A549 (cell line): ENCODE measurements around the gene FHIP1B. TPM values are rescaled to one million over a fixed set of nuclear protein-coding genes. Genes with fewer than 3 reads are reported as not detected.

ENCODE experiments used
- polyA plus RNA-seq, 4 experiments: library from polyadenylated mRNA; depleted of rRNA in 3 of 4; stranded (reverse); fragments of >200 nt; fragmentation: RNase III in 1 of 4; extraction: RNeasy Plus Mini Kit Qiagen cat#74134 plus additional on column Dnase treatment in 1 of 4; gene quantifications; 2 replicates in 3 of 4; 3 replicates in 1 of 4; pipeline ENCODE4 v1.2.3, GENCODE V29; 2011 to 2017

The FHIP1B gene
- polyA plus RNA-seq, 2 of the 4 experiments (the other 2 are of a cell fraction) = 14.3 to 19.4 TPM

Other genes with a start within 250 kb of the FHIP1B start
- gene OR52L1, start 247.7 kb downstream of the FHIP1B start, polyA plus RNA-seq (2011; rRNA removed) = not detected in 2 replicates
- gene OR52L1, start 247.7 kb downstream of the FHIP1B start, polyA plus RNA-seq (2017; fragmentation: RNase III; extraction: RNeasy Plus Mini Kit Qiagen cat#74134 plus additional on column Dnase treatment) = not detected in 3 replicates
- not detected in 2 replicates for gene OR56A4, start 227.7 kb downstream of the FHIP1B start, polyA plus RNA-seq (2011; rRNA removed)
- gene OR56A4, start 227.7 kb downstream of the FHIP1B start, polyA plus RNA-seq (2017; fragmentation: RNase III; extraction: RNeasy Plus Mini Kit Qiagen cat#74134 plus additional on column Dnase treatment) = not detected in 3 replicates
- not detected in 2 replicates for gene OR56A1, start 203.9 kb downstream of the FHIP1B start, polyA plus RNA-seq (2011; rRNA removed)
- not detected in 3 replicates for gene OR56A1, start 203.9 kb downstream of the FHIP1B start, polyA plus RNA-seq (2017; fragmentation: RNase III; extraction: RNeasy Plus Mini Kit Qiagen cat#74134 plus additional on column Dnase treatment)
- not detected in 2 replicates for gene OR56B4, start 127.0 kb downstream of the FHIP1B start, polyA plus RNA-seq (2011; rRNA removed)
- gene OR56B4, start 127.0 kb downstream of the FHIP1B start, polyA plus RNA-seq (2017; fragmentation: RNase III; extraction: RNeasy Plus Mini Kit Qiagen cat#74134 plus additional on column Dnase treatment) = not detected in 3 replicates
- gene OR52B2, start 64.3 kb downstream of the FHIP1B start, polyA plus RNA-seq (2011; rRNA removed) = not detected in 2 replicates
- not detected in 3 replicates for gene OR52B2, start 64.3 kb downstream of the FHIP1B start, polyA plus RNA-seq (2017; fragmentation: RNase III; extraction: RNeasy Plus Mini Kit Qiagen cat#74134 plus additional on column Dnase treatment)
- gene OR52W1, start 35.4 kb downstream of the FHIP1B start, polyA plus RNA-seq (2011; rRNA removed) = not detected in 2 replicates
- not detected in 3 replicates for gene OR52W1, start 35.4 kb downstream of the FHIP1B start, polyA plus RNA-seq (2017; fragmentation: RNase III; extraction: RNeasy Plus Mini Kit Qiagen cat#74134 plus additional on column Dnase treatment)
- gene C11orf42, start 29.1 kb downstream of the FHIP1B start, polyA plus RNA-seq (2011; rRNA removed) = not detected in 2 replicates
- gene C11orf42, start 29.1 kb downstream of the FHIP1B start, polyA plus RNA-seq (2017; fragmentation: RNase III; extraction: RNeasy Plus Mini Kit Qiagen cat#74134 plus additional on column Dnase treatment) = not detected in 3 replicates
- gene CNGA4, start 4.5 kb upstream of the FHIP1B start, polyA plus RNA-seq (2011; rRNA removed) = 0.12 and 0.19 TPM in 2 replicates
- 0.10 to 0.12 TPM (median 0.11 TPM) in 3 replicates for gene CNGA4, start 4.5 kb upstream of the FHIP1B start, polyA plus RNA-seq (2017; fragmentation: RNase III; extraction: RNeasy Plus Mini Kit Qiagen cat#74134 plus additional on column Dnase treatment)
- not detected in 2 replicates for gene CCKBR, start 25.2 kb upstream of the FHIP1B start, polyA plus RNA-seq (2011; rRNA removed)
- not detected in 3 replicates for gene CCKBR, start 25.2 kb upstream of the FHIP1B start, polyA plus RNA-seq (2017; fragmentation: RNase III; extraction: RNeasy Plus Mini Kit Qiagen cat#74134 plus additional on column Dnase treatment)
- 5.2 and 6.0 TPM in 2 replicates for gene CAVIN3, start 85.9 kb upstream of the FHIP1B start, polyA plus RNA-seq (2011; rRNA removed)
- gene CAVIN3, start 85.9 kb upstream of the FHIP1B start, polyA plus RNA-seq (2017; fragmentation: RNase III; extraction: RNeasy Plus Mini Kit Qiagen cat#74134 plus additional on column Dnase treatment) = 15.9 to 26.7 TPM (median 22.9 TPM) in 3 replicates
- 5.1 and 5.5 TPM in 2 replicates for gene SMPD1, start 155.8 kb upstream of the FHIP1B start, polyA plus RNA-seq (2011; rRNA removed)
- 5.7 to 6.8 TPM (median 6.5 TPM) in 3 replicates for gene SMPD1, start 155.8 kb upstream of the FHIP1B start, polyA plus RNA-seq (2017; fragmentation: RNase III; extraction: RNeasy Plus Mini Kit Qiagen cat#74134 plus additional on column Dnase treatment)
- gene APBB1, start 184.5 kb upstream of the FHIP1B start, polyA plus RNA-seq (2011; rRNA removed) = 13.6 and 17.2 TPM in 2 replicates
- 14.4 to 18.5 TPM (median 16.4 TPM) in 3 replicates for gene APBB1, start 184.5 kb upstream of the FHIP1B start, polyA plus RNA-seq (2017; fragmentation: RNase III; extraction: RNeasy Plus Mini Kit Qiagen cat#74134 plus additional on column Dnase treatment)
- 0.66 and 1.5 TPM in 2 replicates for gene HPX, start 206.4 kb upstream of the FHIP1B start, polyA plus RNA-seq (2011; rRNA removed)
- 0.35 to 0.70 TPM (median 0.57 TPM) in 3 replicates for gene HPX, start 206.4 kb upstream of the FHIP1B start, polyA plus RNA-seq (2017; fragmentation: RNase III; extraction: RNeasy Plus Mini Kit Qiagen cat#74134 plus additional on column Dnase treatment)
- 10.0 and 11.3 TPM in 2 replicates for gene TRIM3, start 239.3 kb upstream of the FHIP1B start, polyA plus RNA-seq (2011; rRNA removed)
- 17.5 to 19.8 TPM (median 19.6 TPM) in 3 replicates for gene TRIM3, start 239.3 kb upstream of the FHIP1B start, polyA plus RNA-seq (2017; fragmentation: RNase III; extraction: RNeasy Plus Mini Kit Qiagen cat#74134 plus additional on column Dnase treatment)
- gene ARFIP2, start 246.7 kb upstream of the FHIP1B start, polyA plus RNA-seq (2011; rRNA removed) = 87.9 and 88.5 TPM in 2 replicates
- gene ARFIP2, start 246.7 kb upstream of the FHIP1B start, polyA plus RNA-seq (2017; fragmentation: RNase III; extraction: RNeasy Plus Mini Kit Qiagen cat#74134 plus additional on column Dnase treatment) = 68.7 to 80.0 TPM (median 79.2 TPM) in 3 replicates
- 31.6 and 35.6 TPM in 2 replicates for gene TIMM10B, start 246.9 kb upstream of the FHIP1B start, polyA plus RNA-seq (2011; rRNA removed)
- gene TIMM10B, start 246.9 kb upstream of the FHIP1B start, polyA plus RNA-seq (2017; fragmentation: RNase III; extraction: RNeasy Plus Mini Kit Qiagen cat#74134 plus additional on column Dnase treatment) = 20.6 to 24.4 TPM (median 22.0 TPM) in 3 replicates